ENCODE measurements around the gene PBX4.
A peak's percentile ranks its signal among the peaks of the same experiment; 100 is the strongest.

Gene PBX4

DNA sequence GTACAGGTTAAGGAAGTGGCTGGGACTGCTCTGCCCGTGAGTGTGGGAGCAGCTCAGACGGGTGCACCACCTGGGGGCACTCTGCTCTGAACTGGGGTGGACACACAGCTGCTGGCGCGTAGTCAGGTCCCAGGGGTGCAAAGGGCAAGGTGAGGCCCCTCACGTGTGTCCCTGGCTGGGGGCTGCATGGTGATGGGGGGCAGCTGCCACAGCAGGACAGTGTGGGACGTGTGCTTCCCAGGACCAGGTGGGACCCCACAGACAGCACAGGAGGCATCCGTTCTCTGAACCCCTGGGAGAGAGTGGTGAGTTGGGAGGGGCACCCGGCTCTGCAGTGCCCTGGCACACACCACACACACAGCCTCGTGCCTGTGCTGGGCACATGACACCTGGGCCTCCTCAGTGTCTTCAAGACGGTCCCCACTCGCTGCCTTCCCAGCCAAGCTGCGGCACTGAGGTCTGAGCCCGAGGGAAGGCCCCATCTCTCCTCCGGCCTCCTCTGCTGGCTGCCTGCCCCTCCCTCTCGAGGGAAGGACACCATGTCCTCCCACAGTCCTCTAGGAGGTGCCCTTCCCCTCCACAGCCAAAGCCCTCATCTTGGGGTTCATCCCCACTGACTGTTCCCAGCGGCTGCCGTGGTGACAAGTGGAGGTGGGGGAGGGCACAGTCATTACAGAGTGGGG, 55.7 kb downstream of the PBX4 start:
- DNase-seq (ENCODE audit: insufficient read length) = no peak
- no peak for FAIRE-seq
- TF ChIP-seq TAF1 (IDR thresholded peaks at IDR 0.05; ENCODE audit: borderline replicate concordance, low read depth, low read length) (no peak), POLR2A (IDR thresholded peaks at IDR 0.05; ENCODE audit: low read depth, low read length) (no peak), POLR2AphosphoS5 (IDR thresholded peaks at IDR 0.05; ENCODE audit: low read depth, low read length) (no peak)

DNA sequence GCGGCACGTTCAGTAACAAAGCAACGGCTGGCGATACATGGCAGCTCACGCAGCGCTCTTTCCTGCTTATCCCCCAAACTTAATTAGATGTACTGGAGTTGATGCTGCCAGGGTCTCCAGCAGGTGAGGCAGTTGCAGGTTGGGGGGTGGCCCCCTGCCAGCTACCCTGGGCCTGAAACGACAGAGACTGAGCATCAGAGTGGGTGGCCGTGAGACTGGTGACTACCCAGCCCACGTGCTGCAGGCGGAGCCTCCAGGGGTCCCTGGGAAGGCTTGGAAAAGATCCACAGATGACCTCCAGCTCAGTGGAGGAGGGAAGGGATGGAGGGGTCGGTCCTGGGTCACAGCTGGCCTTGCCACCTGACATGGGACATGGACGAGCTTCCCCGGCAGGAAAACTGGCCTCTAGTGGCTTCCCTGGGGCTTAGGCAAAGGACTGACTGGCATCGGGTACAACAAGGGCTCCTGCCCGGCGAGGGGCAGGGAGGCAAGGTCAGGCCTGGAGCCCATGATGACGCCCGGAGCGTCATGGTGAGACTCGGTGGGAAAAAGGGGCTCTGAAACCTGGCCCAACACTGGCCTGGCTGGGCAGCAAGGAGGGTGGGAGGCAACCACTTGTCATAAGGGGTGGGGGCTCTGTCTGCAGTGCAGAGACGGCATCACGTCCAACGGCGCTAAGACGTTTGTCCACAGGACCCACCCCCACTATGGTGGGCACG, 56.4 kb downstream of the PBX4 start:
- DNase-seq (ENCODE audit: insufficient read length) (no peak), FAIRE-seq (no peak)
- TF ChIP-seq TAF1 (IDR thresholded peaks at IDR 0.05; ENCODE audit: borderline replicate concordance, low read depth, low read length) = no peak
- no peak for TF ChIP-seq POLR2A (IDR thresholded peaks at IDR 0.05; ENCODE audit: low read depth, low read length)
- no peak for TF ChIP-seq POLR2AphosphoS5 (IDR thresholded peaks at IDR 0.05; ENCODE audit: low read depth, low read length)

DNA sequence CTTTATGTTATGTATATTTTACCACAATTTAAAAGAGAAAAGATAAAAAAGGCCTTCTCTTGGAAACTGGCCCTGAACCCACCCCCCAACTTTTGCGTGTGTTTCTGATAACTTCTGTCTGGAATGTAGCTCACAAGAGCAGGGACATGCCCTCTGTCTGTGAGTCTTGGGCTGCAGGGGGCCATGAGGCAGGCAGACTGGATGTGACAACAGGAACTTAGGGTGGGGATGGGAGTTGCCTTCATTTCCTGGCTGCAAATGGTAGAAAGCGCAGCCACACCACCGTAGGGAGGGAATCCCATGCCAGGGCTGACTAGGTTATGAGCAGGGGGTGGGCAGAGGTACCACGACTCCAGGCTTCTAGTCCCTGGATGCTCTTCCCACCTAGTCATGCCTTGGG, 58.6 kb downstream of the PBX4 start:
- no peak for DNase-seq (ENCODE audit: insufficient read length)
- TF ChIP-seq POLR2A (IDR thresholded peaks at IDR 0.05; ENCODE audit: low read depth, low read length) (no peak), TAF1 (IDR thresholded peaks at IDR 0.05; ENCODE audit: borderline replicate concordance, low read depth, low read length) (no peak), POLR2AphosphoS5 (IDR thresholded peaks at IDR 0.05; ENCODE audit: low read depth, low read length) (no peak)
- no peak for FAIRE-seq

DNA sequence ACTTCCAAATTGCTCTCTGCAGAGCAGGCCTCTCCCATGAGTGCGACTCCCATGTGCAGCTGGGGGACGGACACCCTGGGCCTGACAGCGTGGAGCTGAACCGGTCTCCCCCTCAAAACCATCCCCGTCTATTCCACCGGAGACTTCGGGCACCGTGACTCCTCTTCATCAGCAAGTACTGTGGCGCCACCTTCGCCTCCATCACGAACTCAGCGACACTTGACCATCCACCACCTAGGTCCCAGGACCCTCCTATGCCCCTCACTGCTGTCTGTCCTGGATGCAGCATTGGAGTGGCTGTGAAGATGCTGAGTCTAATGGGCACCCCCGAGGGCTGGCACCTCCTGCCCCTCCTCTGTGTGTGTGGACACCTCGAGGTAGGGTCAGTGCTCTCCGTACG, 59.9 kb downstream of the PBX4 start:
- FAIRE-seq (no peak), DNase-seq (ENCODE audit: insufficient read length) (no peak)
- TF ChIP-seq POLR2A (IDR thresholded peaks at IDR 0.05; ENCODE audit: low read depth, low read length) (no peak), TAF1 (IDR thresholded peaks at IDR 0.05; ENCODE audit: borderline replicate concordance, low read depth, low read length) (no peak), POLR2AphosphoS5 (IDR thresholded peaks at IDR 0.05; ENCODE audit: low read depth, low read length) (no peak)

DNA sequence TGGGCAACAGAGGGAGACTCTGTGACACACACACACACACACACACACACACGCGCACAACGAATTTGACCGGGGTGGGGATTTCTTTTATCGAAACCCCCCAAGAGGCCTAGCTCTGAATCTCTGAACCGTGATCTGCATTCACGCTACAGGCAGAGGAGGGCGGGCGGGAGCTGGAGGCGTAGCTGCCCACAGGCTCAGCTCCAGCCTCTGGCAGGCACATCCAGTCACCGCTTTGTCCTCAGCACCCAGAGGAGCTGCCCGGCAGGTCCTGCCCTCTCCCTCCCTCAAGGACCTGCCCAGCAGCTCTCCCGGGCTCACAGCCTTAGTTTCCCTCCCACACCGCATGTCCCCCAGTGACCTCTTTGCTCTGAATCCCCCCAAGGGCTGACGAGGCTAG, 60.4 kb downstream of the PBX4 start:
- FAIRE-seq = no peak
- TF ChIP-seq TAF1 (IDR thresholded peaks at IDR 0.05; ENCODE audit: borderline replicate concordance, low read depth, low read length) (no peak), POLR2A (IDR thresholded peaks at IDR 0.05; ENCODE audit: low read depth, low read length) (no peak), POLR2AphosphoS5 (IDR thresholded peaks at IDR 0.05; ENCODE audit: low read depth, low read length) (no peak)
- no peak for DNase-seq (ENCODE audit: insufficient read length)

DNA sequence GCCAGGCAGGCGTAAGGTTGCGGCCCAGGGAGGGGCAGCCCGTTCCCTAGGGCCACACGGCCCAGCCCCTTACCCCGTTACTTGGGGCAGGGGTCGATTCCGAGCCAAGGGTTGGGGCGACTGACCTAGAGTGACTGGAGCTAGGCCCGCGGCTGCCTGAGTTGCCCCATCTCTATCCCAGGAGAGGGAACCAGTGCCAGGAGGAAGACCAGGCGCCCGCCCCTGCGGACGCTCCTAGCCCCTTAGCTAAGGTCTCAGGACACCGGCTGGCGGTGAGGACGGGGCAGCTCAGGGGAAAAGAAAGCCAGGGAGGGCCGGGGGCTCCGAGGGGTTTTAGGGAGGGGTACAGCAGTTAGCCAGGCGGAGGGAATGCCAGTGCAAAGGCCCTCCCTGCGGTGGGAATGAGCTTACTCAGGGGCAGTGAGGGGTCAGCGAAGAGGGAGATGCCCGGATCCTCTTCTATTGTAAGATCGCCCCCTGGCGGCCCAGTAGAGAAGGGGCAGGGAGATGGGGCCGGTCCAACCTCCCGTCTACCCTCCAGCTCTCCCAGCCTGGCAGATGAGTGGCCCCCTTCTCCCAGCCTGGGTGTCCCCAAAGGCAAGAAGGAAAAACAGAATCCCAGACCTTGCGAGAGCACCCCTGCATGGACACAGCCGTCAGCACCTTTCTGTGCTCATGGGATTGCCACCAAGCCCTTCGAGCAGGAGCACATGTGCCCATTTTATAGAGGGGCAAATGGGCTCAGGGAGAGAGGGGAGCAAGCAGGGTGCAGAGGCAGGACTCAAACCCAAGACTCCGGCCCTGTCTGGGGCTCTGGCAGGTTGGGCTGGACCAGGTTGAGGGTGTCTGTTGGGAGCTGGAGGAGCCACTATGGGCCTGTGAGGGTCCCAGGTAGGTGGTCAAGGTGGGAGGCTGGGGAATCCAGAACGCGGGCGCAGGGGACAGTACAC, 64.1 kb downstream of the PBX4 start:
- TF ChIP-seq POLR2A (IDR thresholded peaks at IDR 0.05; ENCODE audit: low read depth, low read length) = no peak
- TF ChIP-seq POLR2AphosphoS5 (IDR thresholded peaks at IDR 0.05; ENCODE audit: low read depth, low read length) = no peak
- TF ChIP-seq TAF1 (IDR thresholded peaks at IDR 0.05; ENCODE audit: borderline replicate concordance, low read depth, low read length) = no peak
- DNase-seq (ENCODE audit: insufficient read length) (peak; percentile 75), FAIRE-seq (peak; percentile 64)

DNA sequence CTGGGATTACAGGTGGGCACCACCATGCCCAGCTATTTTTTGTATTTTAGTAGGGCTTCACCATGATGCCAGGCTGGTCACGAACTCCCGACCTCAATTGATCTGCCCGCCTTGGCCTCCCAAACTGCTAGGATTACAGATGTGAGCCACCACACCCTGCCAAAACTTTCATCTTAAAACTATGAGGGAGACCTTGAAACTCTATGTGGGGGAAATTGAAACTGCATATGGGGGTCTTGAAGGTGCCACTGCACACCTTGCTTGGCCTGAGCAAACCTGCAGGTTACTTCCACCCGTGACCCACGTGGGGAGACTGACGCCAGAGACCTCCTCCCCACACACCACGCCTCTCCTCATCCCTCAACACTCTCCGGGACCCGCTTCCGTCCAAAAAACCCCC, 64.8 kb downstream of the PBX4 start:
- TF ChIP-seq TAF1 (IDR thresholded peaks at IDR 0.05; ENCODE audit: borderline replicate concordance, low read depth, low read length) (no peak), POLR2A (IDR thresholded peaks at IDR 0.05; ENCODE audit: low read depth, low read length) (no peak), POLR2AphosphoS5 (IDR thresholded peaks at IDR 0.05; ENCODE audit: low read depth, low read length) (no peak)
- FAIRE-seq (no peak), DNase-seq (ENCODE audit: insufficient read length) (no peak)

DNA sequence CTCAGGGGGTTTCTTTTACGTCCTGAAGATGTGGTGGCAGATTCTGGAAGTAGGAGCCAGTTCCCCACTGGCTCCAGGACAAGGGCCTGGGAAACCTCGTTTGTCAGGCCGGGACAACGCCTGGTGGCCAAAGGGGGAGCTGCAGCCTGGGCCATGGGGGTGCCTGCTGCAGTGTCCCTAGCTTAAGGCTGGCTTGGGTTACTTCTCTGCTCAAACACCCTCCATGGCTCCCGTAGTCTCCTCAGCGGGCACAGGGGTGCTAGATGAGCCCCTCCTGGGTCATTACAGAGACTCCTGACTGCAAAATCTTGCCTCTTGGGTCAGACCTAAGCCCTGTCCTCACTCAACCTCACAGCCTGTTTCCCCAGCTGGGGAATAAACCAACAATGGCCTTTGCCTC, 65.7 kb downstream of the PBX4 start:
- FAIRE-seq (peak; percentile 46), DNase-seq (ENCODE audit: insufficient read length) (peak; percentile 76)
- TF ChIP-seq POLR2A (IDR thresholded peaks at IDR 0.05; ENCODE audit: low read depth, low read length) = no peak
- no peak for TF ChIP-seq POLR2AphosphoS5 (IDR thresholded peaks at IDR 0.05; ENCODE audit: low read depth, low read length)
- TF ChIP-seq TAF1 (IDR thresholded peaks at IDR 0.05; ENCODE audit: borderline replicate concordance, low read depth, low read length) = no peak

DNA sequence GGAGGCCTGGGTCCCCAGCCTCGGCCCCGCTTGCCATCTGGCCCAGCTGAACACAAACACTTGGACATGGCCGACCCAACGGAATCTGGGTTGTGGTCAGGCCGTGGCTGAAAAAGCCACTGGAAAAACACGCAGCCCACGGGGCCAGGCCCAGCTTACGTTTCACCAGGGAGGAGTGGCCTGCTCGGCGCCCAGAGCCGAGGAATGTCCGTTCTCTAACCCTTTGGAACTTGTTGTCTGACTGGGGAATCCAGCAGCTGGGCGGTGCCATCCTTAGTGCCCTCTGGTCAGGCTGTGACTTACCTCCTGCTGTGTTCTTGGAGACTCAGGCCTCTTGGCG, 66.7 kb downstream of the PBX4 start:
- no peak for DNase-seq (ENCODE audit: insufficient read length)
- TF ChIP-seq TAF1 (IDR thresholded peaks at IDR 0.05; ENCODE audit: borderline replicate concordance, low read depth, low read length) = no peak
- no peak for TF ChIP-seq POLR2A (IDR thresholded peaks at IDR 0.05; ENCODE audit: low read depth, low read length)
- no peak for TF ChIP-seq POLR2AphosphoS5 (IDR thresholded peaks at IDR 0.05; ENCODE audit: low read depth, low read length)
- no peak for FAIRE-seq

DNA sequence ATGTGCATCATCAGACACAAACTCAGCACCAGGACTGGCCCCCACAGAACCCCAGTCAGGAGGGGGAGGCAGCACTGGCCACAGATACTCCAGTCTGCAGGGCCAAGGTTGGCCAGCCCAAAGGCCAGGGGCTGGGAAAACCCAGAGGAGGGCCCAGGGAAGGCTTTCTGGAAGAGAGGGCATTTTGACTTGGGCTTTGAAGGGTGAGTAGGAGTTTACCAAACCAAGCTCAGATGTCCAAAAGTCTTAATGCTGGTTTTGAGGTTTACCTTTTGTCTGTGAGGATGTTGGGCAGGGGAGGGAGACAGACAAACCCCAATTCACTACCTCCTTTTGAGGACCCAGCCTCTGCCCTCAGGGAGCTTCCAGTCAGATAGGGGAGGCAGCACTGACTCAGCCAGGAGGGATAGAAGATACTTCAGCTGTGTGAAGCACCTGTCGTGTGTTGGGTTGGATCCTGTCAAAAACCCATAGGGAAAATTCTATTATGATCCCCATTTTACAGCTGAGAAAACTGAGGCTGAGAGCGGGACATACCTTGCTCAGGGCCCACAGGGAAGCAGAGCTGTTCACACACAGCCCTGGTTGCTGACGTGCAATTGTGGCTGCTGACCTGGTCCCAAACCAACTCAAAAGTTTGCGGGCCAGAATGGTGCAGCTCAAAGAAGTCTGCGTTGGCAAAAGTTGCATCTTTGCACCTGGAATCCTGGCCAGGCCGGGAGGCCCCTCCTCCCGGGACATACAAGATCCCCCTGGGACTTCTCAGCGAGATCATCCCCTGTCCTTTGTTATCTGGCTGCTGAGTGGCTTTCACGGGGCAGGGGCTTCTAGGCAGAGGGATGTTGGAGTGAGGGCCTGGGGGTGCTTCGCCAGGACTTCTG, 67.3 kb downstream of the PBX4 start:
- TF ChIP-seq POLR2AphosphoS5 (IDR thresholded peaks at IDR 0.05; ENCODE audit: low read depth, low read length) (no peak), POLR2A (IDR thresholded peaks at IDR 0.05; ENCODE audit: low read depth, low read length) (no peak), TAF1 (IDR thresholded peaks at IDR 0.05; ENCODE audit: borderline replicate concordance, low read depth, low read length) (no peak)
- FAIRE-seq (no peak), DNase-seq (ENCODE audit: insufficient read length) (no peak)
